Activated T-helper 17 cell treated with anti-CD3 and anti-CD28 coated beads, Interleukin-2, amount 50 U/mL, for 72 hours (primary cell): ENCODE data around the gene YAE1. TPM values are rescaled to one million over a fixed set of nuclear protein-coding genes. Genes with fewer than 3 reads are reported as not detected.

Experiments used
- ATAC-seq: fragments of 150-1000 bp; cut with Tn5 transposase; replicated peaks from 2 replicates; pipeline ENCODE4 v1.10.0; 2021; ENCODE audit warnings: mild to moderate bottlenecking, moderate library complexity
- H3K27ac Mint-ChIP-seq: one replicate; pipeline ENCODE4 v1.8.0; 2022; ENCODE audit warnings: mixed read lengths
- H3K27me3 Mint-ChIP-seq: one replicate; pipeline ENCODE4 v1.8.0; 2022; ENCODE audit warnings: mixed read lengths
- H3K36me3 Mint-ChIP-seq: one replicate; pipeline ENCODE4 v1.8.0; 2022; ENCODE audit warnings: low read depth, mild to moderate bottlenecking, mixed read lengths
- H3K4me1 Mint-ChIP-seq: one replicate; pipeline ENCODE4 v1.8.0; 2022; ENCODE audit warnings: mixed read lengths
- H3K4me3 Mint-ChIP-seq: one replicate; pipeline ENCODE4 v1.8.0; 2022; ENCODE audit warnings: mild to moderate bottlenecking, mixed read lengths
- H3K9me3 Mint-ChIP-seq: one replicate; pipeline ENCODE4 v1.8.0; 2022; ENCODE audit warnings: mixed read lengths
- total RNA-seq, 2 donors: library from RNA; stranded (reverse); gene quantifications; one replicate each; pipeline ENCODE4 v1.2.3, GENCODE V29; 2022

YAE1 gene
- total RNA-seq, 2 donors from 2014 or later: 9.2 to 13.9 TPM

DNA sequence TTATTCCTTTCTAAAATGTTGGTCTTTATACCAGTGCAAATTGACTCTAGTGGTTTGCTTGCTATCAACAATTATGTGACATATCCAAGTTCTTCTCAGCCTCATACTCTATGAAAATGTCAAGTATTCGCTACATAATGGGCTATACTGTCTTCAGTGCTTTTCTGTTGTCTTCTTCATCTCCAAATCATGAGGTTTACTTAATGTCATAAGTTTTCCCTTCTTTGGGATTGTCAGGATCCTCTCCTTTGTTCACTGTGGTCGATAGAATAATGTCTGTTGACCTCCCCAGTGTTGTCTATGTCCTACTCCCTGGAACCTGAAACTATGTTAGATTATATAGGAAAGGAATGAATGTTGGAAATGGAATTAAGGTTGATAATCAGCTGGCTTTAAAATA lies 40.7 kb downstream of the YAE1 start:
- Mint-ChIP-seq H3K9me3 (no peaks in the 10 kb centered on the region), H3K27ac (no peak overlapping the region), H3K27me3 (peaks cover 3% of the 10 kb centered on the region), H3K4me3 (no peak overlapping the region), H3K36me3 (no peaks in the 10 kb centered on the region), H3K4me1 (peaks cover 29% of the 10 kb centered on the region)
- no peak for ATAC-seq

DNA sequence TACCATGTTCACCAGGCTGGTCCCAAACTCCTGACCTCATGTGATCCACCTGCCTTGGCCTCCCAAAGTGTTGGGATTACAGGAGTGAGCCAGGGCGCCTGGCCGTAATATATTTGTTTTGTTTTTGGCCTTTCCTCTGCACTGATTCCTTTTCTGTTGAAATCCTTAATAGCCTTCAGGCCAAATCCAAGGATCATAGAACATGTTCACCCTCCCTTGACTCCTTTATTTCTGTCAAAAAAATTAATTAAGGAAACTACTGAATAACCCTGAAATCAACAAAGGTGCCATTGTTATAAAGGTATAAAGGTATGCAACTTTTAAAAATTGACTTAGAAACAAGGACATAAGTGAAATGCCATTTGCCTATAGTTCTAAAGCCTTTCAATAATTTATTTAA lies 41.7 kb downstream of the YAE1 start:
- H3K27ac Mint-ChIP-seq: peak overlapping the region; percentile 42
- peaks cover 7% of the 10 kb centered on the region for H3K27me3 Mint-ChIP-seq
- no peaks in the 10 kb centered on the region for H3K36me3 Mint-ChIP-seq
- no peak for ATAC-seq
- H3K9me3 Mint-ChIP-seq: no peaks in the 10 kb centered on the region
- peak overlapping the region; percentile 44 for H3K4me3 Mint-ChIP-seq
- H3K4me1 Mint-ChIP-seq: peaks cover 29% of the 10 kb centered on the region

DNA sequence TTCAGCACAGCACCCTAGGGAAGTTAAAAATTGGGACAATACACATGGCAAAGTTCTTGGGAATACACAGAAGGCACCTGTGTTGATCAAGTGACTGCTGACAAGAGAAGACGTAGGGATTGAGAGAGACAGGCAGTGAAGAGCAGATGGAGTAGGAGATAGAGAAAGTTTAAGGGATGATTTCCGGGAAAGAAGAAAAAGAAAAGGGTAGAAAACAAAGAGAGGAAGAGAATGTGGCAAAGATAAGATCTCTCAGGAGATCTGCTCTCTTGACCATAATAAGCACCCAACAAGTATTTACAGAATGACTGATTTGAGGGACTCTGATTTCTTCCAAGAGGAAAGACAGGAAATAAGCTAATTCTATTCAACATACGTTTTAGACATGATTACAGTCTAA lies 42.1 kb downstream of the YAE1 start:
- Mint-ChIP-seq H3K4me1 (peaks cover 29% of the 10 kb centered on the region), H3K27ac (peak overlapping the region; percentile 42), H3K27me3 (peaks cover 7% of the 10 kb centered on the region), H3K36me3 (no peaks in the 10 kb centered on the region), H3K4me3 (peak overlapping the region; percentile 44), H3K9me3 (no peaks in the 10 kb centered on the region)
- no peak for ATAC-seq

DNA sequence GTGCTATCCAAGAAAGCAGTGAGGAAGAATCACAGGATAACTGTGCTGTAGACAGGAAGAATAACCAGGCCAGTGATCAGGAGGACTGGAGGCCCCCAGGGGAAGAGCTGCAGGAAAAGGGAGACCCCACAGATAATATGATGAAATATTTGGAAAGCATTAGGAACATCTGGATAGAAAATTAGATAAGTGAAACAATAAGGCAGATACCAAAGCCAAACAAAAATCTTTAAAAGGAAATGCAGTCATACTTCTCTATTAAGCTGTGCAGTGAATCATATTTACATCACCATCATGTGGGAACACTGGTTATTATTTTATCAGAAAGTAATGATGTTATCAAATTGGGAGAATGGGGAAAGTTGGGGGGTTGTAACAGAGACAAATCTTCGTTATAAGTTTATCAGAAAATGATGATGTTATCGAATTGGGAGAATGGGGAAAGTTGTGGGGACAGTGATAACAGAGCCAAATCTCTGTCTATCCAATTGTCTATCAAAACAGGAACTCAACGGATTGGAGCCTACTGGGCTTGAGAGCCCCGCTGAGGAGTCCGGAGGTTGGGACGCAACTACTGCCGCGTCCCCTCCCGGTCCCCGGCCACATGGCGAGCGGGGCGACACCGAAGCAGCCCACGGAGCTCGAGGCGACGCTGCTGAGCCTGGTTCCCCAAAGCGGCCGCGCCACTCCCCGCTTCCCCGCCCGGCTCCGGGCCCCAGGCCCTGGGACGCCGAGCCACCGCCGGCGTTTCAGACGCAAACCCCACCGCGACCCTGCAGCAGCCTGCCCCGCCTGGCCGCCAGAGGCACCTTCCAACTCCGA lies 43.1 kb downstream of the YAE1 start:
- Mint-ChIP-seq H3K4me1 (peaks cover 29% of the 10 kb centered on the region), H3K27me3 (peaks cover 7% of the 10 kb centered on the region), H3K36me3 (no peaks in the 10 kb centered on the region), H3K4me3 (peak overlapping the region; percentile 44), H3K27ac (peak overlapping the region; percentile 42), H3K9me3 (no peaks in the 10 kb centered on the region)
- ATAC-seq: peak; percentile 39

DNA sequence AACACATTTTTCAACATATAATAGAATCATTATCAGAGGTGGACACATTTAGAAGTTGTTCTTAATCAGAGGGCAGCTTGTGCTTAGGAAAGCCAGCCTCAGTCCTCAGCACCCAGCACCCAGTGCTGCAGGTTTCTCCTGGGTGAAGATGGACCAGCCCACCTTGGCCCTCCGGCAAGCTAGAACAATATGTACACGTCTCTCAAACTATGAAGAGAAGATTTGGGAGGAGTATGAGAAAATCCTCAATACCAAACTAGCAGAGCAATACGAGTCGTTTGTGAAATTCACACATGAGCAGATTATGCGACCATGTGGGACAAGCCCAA lies 43.7 kb downstream of the YAE1 start:
- no peak for ATAC-seq
- Mint-ChIP-seq H3K4me1 (peaks cover 27% of the 10 kb centered on the region), H3K27me3 (peaks cover 7% of the 10 kb centered on the region), H3K9me3 (no peaks in the 10 kb centered on the region), H3K27ac (no peak overlapping the region), H3K36me3 (no peaks in the 10 kb centered on the region), H3K4me3 (peak overlapping the region; percentile 44)

DNA sequence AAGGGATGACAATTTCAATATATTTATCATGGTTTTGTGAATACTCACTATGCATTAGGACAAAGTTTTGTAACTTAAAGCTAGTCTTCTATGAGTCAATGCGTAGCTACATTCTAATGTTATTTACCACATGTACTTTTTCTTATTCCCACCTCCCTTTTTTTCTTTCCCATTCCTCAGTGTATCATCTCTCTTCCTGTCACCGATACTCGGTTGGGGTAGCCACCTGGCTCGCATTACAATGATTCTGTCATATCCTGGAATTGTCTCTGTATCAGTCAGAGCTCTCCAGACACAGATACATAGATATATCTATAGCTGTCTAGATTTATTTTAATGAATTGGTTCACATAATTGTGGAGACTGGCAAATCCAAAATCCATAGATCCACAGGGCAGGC lies 47.4 kb downstream of the YAE1 start:
- no peaks in the 10 kb centered on the region for H3K9me3 Mint-ChIP-seq
- H3K4me1 Mint-ChIP-seq: peaks cover 7% of the 10 kb centered on the region
- H3K27me3 Mint-ChIP-seq: peaks cover 12% of the 10 kb centered on the region
- H3K4me3 Mint-ChIP-seq: no peak overlapping the region
- no peak overlapping the region for H3K27ac Mint-ChIP-seq
- no peak for ATAC-seq
- H3K36me3 Mint-ChIP-seq: no peaks in the 10 kb centered on the region

DNA sequence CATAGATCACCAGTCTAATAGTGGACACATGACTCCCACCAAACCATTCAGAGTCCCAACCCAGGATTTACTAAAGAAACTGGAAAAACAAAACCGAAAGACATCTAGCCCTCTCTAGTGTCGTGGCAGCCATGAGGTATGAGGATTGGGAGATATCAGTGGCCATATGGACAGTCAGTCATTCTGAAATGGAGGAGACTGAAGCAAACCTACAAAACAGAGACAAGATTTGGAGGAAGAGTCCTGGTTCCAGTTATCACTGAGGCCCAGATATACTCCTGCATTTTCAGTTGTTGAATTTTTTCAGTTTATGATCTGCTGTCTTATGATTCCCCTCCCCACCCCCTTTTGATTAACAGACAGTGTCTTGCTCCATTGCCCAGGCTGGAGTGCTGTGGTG lies 48.1 kb downstream of the YAE1 start:
- Mint-ChIP-seq H3K27ac (no peak overlapping the region), H3K27me3 (peaks cover 12% of the 10 kb centered on the region), H3K4me1 (peaks cover 1% of the 10 kb centered on the region), H3K4me3 (no peak overlapping the region), H3K9me3 (no peaks in the 10 kb centered on the region), H3K36me3 (no peaks in the 10 kb centered on the region)
- ATAC-seq: no peak

DNA sequence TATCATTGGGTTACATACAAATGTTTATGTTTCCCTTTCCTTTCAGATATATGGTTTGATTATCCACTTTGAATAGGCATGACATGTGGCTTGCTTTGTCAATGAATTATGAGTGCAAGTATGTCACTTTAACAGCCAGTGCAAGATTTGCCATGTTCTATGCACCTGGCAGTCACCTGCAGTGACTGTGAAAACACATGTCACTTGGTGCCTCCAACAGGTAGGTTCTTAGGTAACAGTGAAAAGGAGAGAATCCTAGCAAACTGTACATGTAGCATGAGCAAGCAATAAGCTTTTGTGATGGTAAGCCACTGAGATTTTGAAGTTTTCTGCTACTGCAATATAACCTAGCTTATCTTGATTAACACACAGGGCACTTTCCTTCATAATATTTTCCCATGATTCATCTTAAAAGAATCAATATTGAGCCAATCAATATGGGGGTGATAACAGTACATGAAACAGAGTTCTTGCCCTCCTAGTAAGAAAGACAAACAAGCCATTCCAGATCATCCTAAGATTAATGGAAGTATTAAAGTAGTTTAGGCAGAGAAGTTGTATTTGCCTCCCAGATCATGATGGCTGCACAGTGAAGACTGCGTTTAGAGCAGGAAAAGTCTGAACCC lies 49.3 kb downstream of the YAE1 start:
- no peak for ATAC-seq
- Mint-ChIP-seq H3K9me3 (no peaks in the 10 kb centered on the region), H3K4me1 (no peaks in the 10 kb centered on the region), H3K27ac (no peak overlapping the region), H3K4me3 (no peak overlapping the region), H3K27me3 (peaks cover 9% of the 10 kb centered on the region), H3K36me3 (no peaks in the 10 kb centered on the region)

DNA sequence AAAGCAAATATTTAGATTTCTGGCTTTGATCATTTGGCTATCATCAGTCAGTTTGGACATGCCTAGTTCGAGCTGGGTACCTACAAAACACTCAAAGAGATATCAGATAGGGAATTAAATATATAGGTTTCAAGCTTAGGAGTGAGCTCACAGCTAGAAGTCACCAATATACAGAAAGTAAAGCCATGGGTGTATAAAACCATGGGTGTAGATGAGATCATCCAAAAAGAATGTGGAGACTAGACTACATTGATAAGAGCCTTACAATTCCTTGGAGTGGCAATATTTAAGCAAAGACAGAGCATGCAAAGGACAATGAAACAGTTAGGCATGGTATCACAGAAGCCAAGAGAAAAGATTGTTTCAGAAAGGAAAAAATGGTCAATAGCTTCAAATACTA lies 49.9 kb downstream of the YAE1 start:
- no peaks in the 10 kb centered on the region for H3K9me3 Mint-ChIP-seq
- no peak overlapping the region for H3K4me3 Mint-ChIP-seq
- H3K27ac Mint-ChIP-seq: no peak overlapping the region
- H3K4me1 Mint-ChIP-seq: no peaks in the 10 kb centered on the region
- H3K27me3 Mint-ChIP-seq: peaks cover 9% of the 10 kb centered on the region
- no peak for ATAC-seq
- no peaks in the 10 kb centered on the region for H3K36me3 Mint-ChIP-seq

DNA sequence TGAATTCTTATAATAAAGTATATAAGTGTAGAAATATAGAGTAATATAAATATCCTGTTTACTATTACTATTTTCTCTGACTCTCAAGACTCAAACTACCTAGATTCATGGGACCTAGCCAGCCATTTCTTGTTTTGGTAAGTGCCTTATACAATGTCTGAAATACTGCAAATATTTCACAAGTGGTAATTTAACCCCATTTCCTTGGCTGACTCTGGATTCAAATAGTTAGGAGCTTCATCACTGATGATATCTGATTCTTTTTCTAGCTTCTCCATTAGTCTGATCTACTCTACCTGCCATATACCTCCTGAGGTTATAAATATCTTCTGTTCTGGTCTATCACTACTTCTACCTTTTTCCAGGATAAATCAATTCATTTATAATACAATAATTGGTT lies 50.8 kb downstream of the YAE1 start:
- no peaks in the 10 kb centered on the region for H3K36me3 Mint-ChIP-seq
- H3K4me1 Mint-ChIP-seq: peaks cover 3% of the 10 kb centered on the region
- no peak for ATAC-seq
- H3K27me3 Mint-ChIP-seq: peaks cover 9% of the 10 kb centered on the region
- H3K27ac Mint-ChIP-seq: no peak overlapping the region
- no peaks in the 10 kb centered on the region for H3K9me3 Mint-ChIP-seq
- no peak overlapping the region for H3K4me3 Mint-ChIP-seq

DNA sequence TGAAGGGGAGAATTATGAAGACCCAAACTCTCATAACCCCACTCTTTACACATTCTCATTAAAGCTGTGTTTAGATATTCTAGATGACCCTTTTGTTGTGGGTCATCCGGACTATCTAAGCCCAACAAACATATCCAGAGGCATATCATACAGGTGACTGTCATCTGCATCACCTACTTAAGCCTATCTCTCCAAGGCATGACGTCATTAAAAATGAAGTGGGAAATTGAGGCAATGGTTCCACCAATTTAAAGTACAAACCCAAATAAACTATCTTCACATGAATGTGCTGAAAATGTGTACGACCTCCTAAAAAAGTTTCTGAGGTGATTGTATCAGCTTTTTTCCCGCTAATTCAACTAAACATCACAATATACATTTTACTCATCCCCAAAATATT lies 52.7 kb downstream of the YAE1 start:
- ATAC-seq: no peak
- no peak overlapping the region for H3K4me3 Mint-ChIP-seq
- peaks cover under 1% of the 10 kb centered on the region for H3K36me3 Mint-ChIP-seq
- H3K27me3 Mint-ChIP-seq: peaks cover 5% of the 10 kb centered on the region
- no peaks in the 10 kb centered on the region for H3K9me3 Mint-ChIP-seq
- H3K27ac Mint-ChIP-seq: no peak overlapping the region
- peaks cover 10% of the 10 kb centered on the region for H3K4me1 Mint-ChIP-seq

DNA sequence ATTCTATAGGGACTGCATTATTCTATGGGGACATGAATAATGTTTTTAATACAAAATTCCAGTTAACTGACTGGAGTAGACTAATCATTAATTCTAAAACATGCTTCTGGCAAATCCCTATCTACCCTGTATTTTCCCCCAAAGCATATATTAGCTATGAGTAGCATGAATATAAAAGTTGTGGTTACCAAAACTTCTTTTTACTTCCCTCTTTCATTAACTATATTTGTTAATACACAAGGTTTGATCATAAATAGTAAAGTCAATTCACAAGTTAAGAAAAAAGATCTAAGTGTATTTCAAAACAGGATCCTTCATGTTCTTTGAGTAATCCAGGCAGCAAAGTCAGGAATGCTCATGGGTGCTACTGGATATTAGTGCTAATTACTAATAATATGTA lies 54.3 kb downstream of the YAE1 start:
- H3K27ac Mint-ChIP-seq: no peak overlapping the region
- ATAC-seq: no peak
- H3K36me3 Mint-ChIP-seq: peaks cover 14% of the 10 kb centered on the region
- peaks cover 24% of the 10 kb centered on the region for H3K4me1 Mint-ChIP-seq
- H3K27me3 Mint-ChIP-seq: peaks cover 5% of the 10 kb centered on the region
- H3K4me3 Mint-ChIP-seq: no peak overlapping the region
- H3K9me3 Mint-ChIP-seq: no peaks in the 10 kb centered on the region

DNA sequence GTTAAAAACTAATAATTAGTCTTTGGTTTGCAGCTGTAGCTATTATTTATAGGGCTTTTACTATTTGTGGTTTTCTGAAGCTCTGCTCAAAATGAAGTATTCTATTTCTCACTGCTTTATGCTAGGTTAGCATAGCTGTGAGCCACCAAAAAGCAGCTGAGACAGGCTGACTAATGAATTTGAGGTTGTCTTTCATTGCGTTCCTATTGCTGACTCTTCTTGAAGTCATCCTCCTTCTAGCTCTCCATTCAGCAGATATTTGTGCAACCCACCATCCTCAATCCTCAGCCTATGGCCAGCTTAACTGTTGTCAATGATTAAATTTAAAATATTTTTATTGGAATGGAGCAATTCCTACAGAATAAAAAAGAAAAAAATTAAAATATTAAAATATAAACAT lies 55.1 kb downstream of the YAE1 start:
- H3K27me3 Mint-ChIP-seq: no peaks in the 10 kb centered on the region
- ATAC-seq: no peak
- H3K4me3 Mint-ChIP-seq: no peak overlapping the region
- peaks cover 14% of the 10 kb centered on the region for H3K36me3 Mint-ChIP-seq
- H3K27ac Mint-ChIP-seq: no peak overlapping the region
- no peaks in the 10 kb centered on the region for H3K9me3 Mint-ChIP-seq
- H3K4me1 Mint-ChIP-seq: peaks cover 25% of the 10 kb centered on the region

DNA sequence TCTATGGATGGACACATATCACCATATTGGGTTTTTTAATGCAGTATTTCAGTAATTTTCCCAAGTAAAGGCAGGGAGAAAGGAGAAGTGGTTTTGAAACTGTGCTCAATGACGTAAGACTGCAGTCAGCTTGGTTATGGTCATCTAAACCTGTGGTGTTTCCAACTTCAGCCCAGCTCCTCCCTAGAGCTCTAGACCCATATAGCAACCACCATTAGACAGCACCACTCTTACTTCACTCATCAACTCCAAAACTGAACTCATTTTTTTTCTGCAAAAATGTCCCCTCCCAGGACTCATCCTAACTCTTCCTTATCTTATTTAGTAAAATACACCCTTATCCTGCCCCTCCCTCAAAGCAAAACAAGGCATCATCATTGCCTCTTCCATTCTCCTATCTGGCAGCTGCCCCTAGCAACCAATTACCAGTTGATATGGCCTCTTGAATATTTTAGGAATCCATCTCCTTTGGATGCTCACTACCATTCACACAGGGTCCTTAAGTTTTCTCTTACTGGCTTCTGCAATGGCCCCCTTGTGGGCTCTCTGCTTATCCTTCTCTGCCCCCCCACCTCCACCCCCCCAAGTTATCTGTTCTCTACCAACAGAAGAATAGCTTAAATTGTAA lies 55.7 kb downstream of the YAE1 start:
- no peaks in the 10 kb centered on the region for H3K9me3 Mint-ChIP-seq
- peaks cover 25% of the 10 kb centered on the region for H3K4me1 Mint-ChIP-seq
- ATAC-seq: no peak
- H3K27me3 Mint-ChIP-seq: no peaks in the 10 kb centered on the region
- H3K4me3 Mint-ChIP-seq: peak overlapping the region; percentile 92
- H3K36me3 Mint-ChIP-seq: peaks cover 14% of the 10 kb centered on the region
- peak overlapping the region; percentile 83 for H3K27ac Mint-ChIP-seq
